ENCODE results near the gene EED.

DNA sequence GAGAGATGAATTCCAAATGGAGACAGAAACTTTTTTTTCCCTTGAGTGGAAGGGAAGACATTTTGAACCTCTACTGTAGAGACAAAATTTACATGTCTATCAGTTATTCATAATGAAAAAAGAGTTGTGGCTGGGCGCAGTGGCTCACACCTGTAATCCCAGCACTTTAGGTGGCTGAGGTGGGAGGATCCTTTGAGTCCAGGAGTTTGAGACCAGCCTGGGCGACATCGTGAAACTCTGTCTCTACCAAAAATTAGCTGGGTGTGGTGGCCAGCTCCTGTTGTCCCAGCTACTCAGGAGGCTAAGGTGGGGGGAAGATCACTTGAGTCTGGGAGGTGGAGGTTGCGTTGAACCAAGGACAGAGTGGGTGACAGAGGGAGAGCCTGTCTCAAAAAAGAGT lies 4.1 kb downstream of the EED start:
- TF ChIP-seq CSDC2 (CRISPR knock-in tag; IDR thresholded peaks at IDR 0.05): no peak
- no peak for TF ChIP-seq TCF4 (CRISPR knock-in tag; IDR thresholded peaks at IDR 0.05; ENCODE audit: borderline replicate concordance)
- TF ChIP-seq, protein P1, sequence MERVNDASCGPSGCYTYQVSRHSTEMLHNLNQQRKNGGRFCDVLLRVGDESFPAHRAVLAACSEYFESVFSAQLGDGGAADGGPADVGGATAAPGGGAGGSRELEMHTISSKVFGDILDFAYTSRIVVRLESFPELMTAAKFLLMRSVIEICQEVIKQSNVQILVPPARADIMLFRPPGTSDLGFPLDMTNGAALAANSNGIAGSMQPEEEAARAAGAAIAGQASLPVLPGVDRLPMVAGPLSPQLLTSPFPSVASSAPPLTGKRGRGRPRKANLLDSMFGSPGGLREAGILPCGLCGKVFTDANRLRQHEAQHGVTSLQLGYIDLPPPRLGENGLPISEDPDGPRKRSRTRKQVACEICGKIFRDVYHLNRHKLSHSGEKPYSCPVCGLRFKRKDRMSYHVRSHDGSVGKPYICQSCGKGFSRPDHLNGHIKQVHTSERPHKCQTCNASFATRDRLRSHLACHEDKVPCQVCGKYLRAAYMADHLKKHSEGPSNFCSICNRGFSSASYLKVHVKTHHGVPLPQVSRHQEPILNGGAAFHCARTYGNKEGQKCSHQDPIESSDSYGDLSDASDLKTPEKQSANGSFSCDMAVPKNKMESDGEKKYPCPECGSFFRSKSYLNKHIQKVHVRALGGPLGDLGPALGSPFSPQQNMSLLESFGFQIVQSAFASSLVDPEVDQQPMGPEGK (CRISPR knock-in tag; IDR thresholded peaks at IDR 0.05; ENCODE audit: borderline replicate concordance): no peak
- TF ChIP-seq, protein P2, sequence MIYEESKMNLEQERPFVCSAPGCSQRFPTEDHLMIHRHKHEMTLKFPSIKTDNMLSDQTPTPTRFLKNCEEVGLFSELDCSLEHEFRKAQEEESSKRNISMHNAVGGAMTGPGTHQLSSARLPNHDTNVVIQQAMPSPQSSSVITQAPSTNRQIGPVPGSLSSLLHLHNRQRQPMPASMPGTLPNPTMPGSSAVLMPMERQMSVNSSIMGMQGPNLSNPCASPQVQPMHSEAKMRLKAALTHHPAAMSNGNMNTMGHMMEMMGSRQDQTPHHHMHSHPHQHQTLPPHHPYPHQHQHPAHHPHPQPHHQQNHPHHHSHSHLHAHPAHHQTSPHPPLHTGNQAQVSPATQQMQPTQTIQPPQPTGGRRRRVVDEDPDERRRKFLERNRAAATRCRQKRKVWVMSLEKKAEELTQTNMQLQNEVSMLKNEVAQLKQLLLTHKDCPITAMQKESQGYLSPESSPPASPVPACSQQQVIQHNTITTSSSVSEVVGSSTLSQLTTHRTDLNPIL (CRISPR knock-in tag; IDR thresholded peaks at IDR 0.05; ENCODE audit: low read depth): no peak
- no peak for TF ChIP-seq PPARA (CRISPR knock-in tag; IDR thresholded peaks at IDR 0.05; ENCODE audit: borderline replicate concordance)
- TF ChIP-seq, protein P3, sequence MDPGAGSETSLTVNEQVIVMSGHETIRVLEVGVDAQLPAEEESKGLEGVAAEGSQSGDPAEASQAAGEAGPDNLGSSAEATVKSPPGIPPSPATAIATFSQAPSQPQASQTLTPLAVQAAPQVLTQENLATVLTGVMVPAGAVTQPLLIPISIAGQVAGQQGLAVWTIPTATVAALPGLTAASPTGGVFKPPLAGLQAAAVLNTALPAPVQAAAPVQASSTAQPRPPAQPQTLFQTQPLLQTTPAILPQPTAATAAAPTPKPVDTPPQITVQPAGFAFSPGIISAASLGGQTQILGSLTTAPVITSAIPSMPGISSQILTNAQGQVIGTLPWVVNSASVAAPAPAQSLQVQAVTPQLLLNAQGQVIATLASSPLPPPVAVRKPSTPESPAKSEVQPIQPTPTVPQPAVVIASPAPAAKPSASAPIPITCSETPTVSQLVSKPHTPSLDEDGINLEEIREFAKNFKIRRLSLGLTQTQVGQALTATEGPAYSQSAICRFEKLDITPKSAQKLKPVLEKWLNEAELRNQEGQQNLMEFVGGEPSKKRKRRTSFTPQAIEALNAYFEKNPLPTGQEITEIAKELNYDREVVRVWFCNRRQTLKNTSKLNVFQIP (CRISPR knock-in tag; IDR thresholded peaks at IDR 0.05; ENCODE audit: borderline replicate concordance, low read depth): no peak
- no peak for TF ChIP-seq ARNTL (CRISPR knock-in tag; IDR thresholded peaks at IDR 0.05; ENCODE audit: borderline replicate concordance, low read depth)
- TF ChIP-seq, protein P4, sequence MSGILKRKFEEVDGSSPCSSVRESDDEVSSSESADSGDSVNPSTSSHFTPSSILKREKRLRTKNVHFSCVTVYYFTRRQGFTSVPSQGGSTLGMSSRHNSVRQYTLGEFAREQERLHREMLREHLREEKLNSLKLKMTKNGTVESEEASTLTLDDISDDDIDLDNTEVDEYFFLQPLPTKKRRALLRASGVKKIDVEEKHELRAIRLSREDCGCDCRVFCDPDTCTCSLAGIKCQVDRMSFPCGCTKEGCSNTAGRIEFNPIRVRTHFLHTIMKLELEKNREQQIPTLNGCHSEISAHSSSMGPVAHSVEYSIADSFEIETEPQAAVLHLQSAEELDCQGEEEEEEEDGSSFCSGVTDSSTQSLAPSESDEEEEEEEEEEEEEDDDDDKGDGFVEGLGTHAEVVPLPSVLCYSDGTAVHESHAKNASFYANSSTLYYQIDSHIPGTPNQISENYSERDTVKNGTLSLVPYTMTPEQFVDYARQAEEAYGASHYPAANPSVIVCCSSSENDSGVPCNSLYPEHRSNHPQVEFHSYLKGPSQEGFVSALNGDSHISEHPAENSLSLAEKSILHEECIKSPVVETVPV (CRISPR knock-in tag; IDR thresholded peaks at IDR 0.05): no peak
